HG02870 (cell line): Measurements from ENCODE around the gene CRIP2.

Source experiments
- ATAC-seq: cut with Tn5 transposase; IDR thresholded peaks from one replicate; pipeline ENCODE4 v1.9.1; 2021; ENCODE audit warnings: mild to moderate bottlenecking, moderate library complexity; ENCODE audit not compliant: unreplicated experiment

CRIP2 gene

GRCh38 chr14:105487449-105487985 lies 12.9 kb downstream of the CRIP2 start:
- ATAC-seq: no peak

- ATAC-seq: no peak
Measured at GRCh38 chr14:105487986-105488777, 13.6 kb downstream of the CRIP2 start.

DNA sequence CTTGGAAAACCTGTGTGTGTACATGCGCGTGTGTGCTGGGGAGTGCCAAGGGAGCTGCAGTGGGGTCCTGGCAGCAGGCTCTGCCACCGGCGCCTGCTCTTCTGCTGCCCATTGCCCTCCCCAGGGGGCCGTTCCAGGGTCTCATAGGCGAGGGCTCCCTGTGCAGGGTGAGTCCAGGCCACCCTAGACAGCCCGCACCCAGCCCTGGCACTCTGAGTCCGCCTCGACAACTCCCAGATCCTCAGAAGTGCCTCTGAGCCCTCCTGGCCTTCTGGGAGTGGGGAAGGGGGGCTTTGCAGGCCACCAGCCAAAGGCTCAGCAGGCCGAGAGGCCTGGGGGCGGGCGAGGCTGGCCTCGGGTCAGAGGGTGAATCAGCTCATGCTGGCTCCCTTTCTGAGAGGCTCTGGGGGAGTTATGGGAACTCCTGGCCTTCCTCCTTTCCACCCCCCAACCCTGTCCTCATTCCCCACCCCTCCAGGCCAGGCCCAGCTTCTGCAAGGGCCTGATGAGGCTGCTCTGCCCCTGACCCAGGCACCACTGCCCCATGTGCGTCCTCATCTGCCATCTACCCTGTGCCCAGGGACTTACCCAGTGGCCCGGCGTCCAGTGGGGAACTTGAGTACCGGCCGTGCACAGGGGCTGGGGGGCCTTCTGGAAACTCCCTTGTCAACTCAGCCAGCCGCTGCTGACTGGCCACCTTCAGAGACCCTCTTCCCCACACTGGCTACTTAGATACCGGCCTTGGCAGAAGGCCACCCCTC lies 14.3 kb downstream of the CRIP2 start:
- no peak for ATAC-seq

DNA sequence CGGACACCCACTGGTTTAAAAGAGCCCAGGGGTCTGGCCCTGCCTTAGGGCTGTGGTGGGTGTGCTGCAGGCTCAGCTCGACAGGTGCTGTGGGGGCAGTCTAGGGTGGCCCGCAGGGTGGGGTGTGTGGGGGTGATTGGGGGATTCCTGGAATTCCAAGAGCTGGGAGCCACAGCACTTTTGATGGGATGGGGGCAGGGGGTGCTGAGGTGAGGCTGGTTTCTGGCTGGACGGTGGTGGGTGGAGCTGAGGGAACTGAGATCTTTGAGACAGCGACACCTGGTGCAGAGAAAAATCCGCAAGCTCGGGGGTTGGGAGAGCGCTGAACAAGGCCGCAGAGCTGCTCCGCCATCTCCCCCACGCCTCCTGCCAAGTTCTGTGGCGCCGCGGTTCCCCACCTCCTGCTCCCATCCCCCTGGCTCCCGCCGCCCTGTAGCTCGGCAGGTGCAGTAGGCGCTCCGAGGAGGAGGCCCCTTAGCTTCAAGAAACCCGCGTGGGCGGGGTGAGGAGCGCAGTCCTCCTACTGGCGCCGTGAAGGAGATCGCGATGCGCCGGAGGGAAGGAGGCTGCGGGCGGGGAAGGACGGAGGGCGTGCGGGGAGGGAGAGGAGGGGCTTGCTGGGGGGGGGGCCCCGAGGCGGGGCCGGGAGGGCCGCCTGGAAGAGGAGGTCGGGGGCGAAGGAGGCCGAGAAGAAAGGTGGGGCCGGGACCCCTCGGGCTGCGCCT lies 15.1 kb downstream of the CRIP2 start:
- no peak for ATAC-seq

DNA sequence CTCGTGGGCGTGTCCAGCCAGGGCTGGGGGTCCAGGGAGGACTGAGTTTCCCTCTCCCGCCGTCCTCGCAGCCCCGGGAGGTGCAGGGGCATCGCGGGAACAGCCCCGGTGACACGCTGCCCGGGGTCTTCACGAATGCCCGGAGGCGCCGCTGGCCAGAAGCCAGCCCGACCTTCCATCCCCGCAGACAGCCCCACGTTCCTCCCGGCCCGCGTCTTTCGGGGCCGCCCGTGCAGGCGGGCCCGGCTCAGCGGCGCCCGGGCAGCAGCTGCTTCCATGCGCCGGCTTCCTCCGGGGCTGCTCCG lies 15.6 kb downstream of the CRIP2 start:
- ATAC-seq: no peak

- ATAC-seq: peak; percentile 74
Measured at GRCh38 chr14:105490572-105491365, 16.1 kb downstream of the CRIP2 start, which contains the start of gene TEDC1. Gene TEDC1, plus strand, starts transcription at chr14:105491246. Its CDS starts 130 bp downstream, at chr14:105491376.

DNA sequence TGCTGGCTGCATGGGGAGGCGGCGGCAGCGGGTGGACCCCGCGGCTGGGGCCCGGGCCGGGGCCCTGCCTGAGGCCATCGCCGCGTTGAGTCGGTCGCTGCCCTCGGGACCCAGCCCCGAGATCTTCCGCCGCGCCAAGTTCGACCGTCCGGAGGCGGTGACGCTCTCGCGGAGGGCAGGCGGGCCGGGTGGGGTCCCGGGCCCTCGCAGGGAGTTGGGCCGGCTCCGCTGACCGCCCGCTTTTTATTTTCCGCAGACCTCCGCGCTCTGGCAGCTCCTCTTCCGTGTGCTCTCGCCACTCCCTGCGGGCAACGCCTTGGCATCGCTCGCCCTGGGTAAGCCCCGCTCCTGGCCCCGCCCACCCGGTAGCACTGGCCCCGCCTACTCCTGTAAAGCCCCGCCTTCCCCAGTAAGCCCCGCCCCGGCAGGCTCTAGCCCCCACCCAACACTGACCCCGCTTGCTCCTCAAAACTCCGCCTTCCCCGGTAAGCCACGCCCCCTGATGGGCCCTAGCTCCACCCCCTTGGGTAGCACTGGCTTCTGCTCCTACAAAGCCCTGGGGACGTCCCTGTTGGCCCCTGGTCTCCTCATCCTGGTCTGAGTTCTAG lies 16.8 kb downstream of the CRIP2 start:
- ATAC-seq: no peak

GRCh38 chr14:105492031-105492970 lies 17.7 kb downstream of the CRIP2 start:
- no peak for ATAC-seq

DNA sequence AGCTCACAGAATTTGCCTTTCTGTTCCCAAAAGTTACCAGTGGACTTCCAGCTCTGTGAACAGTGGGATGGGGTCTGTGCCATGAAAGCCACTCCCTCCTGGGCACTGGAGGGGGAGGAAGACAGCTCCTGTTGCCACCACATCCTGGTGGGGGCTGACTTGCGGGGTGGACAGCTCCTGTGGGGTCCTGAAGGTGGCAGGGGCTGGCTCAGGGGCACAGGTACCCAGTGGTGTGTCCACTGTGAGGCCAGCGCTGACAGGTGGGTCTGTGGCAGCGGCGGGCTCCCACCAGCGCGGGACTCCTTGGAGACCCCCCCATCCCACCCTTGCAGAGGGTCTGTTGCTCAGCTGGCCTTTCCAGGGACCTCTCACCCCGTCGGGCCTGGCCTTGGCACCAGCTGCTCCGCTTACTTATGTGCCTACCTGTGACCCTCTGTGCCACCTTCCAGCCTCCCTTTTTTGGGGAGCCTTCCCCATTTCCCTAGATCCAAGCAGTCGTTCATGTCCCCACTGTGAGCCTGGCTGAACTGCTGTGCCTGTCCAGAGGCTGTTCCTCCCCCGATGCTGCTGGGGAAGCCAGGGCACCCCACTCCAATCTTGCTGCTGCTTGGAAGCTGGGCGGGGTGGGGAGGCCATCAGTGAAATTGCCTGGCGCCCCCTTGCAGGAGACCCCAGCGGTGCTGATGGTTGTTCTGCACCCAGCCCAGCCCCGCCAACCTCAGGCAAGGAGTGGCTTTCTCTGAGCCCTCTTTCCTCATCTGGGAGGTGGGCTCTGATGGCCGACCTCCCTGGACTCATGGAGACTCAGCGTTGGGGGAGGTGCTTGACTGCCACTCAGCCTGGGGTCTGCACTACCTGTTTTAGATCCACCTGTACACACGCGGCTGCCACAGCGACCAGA lies 18.6 kb downstream of the CRIP2 start:
- ATAC-seq: no peak

- ATAC-seq: no peak
Measured at GRCh38 chr14:105493921-105494605, 19.4 kb downstream of the CRIP2 start.

- ATAC-seq: no peak
Measured at GRCh38 chr14:105494606-105494929, 19.9 kb downstream of the CRIP2 start.

DNA sequence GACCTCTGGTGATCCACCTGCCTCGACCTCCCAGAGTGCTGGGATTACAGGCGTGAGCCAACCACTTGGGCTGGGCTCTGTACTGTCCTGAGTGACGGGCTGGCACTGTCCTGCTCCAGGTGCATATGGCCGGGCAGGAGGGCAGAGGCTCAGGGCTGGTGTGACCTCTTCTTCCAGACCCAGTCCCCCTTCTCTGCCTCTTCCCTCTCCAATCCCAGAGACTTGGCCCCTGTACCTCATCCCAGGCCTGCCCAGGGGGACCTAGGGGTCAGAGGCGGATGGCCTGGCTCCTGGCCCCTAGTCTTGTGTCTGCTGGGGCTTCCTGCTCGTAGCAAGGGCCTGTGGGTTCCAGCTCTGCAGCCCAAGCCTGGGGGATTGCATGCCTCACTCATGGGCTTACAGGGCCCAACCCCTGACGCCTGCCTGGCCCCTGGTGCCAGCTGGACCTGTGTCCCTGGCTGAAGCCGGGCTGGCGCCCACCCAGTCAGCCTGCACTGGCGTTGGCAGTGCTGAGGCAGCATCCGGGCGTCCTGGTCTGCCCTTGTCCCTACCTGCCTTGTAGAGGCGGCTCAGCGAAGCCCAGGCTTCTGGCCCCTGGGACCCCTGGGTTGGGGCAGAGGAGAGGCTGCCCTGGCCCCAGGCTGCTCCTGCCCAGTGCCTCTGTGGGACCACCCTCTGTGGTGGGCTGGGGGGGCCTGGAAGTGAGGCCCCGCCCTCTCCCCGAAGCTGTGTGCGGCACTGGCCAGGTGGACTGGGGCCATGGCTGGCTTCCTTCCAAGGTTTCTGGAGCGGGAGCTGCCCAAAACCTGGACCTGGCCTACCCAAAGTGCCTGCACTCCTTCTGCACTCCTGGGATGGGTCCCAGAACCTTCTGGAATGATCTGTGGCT lies 20.7 kb downstream of the CRIP2 start:
- ATAC-seq: no peak

DNA sequence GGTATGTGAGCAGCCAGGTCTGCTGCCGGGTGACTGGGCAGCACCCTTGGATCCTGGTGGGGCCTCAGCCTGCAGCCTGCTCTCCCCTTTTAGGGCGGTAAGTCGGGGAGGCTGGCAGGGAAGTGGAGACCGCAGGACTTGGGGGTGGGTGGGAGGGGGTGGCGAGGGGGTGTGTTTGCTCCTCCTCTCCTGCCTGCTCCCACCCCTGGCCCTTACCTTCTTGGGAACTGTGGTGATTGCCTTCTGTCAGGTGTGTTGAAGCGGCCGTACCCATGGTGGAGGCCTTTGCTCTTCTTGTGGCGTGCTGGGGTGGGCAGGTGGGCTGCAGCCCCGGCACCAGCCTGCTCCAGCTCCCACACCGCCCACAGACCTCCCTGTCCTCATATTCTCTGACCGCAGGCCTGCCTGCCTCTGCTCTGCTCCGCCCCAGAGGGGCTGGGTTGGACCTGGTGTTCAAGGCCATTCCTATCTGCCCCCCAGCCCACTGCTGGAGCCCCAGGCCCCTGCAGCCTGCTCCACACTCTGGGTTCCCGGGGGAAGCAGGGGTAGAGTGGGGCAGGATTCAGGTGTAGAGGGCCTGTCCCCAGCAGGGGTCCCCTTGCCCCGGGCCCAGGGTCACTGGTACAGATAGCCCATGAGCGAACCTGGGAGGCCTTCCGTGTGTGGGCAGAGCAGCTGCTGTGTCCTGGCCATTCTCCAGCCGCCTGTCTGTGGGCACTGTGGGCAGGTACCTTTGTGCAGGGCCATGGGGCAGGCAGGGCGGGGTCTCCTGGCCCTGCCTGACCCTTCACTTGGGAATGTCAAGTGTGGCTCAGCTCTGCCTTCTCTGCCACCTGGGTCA lies 21.6 kb downstream of the CRIP2 start:
- no peak for ATAC-seq

DNA sequence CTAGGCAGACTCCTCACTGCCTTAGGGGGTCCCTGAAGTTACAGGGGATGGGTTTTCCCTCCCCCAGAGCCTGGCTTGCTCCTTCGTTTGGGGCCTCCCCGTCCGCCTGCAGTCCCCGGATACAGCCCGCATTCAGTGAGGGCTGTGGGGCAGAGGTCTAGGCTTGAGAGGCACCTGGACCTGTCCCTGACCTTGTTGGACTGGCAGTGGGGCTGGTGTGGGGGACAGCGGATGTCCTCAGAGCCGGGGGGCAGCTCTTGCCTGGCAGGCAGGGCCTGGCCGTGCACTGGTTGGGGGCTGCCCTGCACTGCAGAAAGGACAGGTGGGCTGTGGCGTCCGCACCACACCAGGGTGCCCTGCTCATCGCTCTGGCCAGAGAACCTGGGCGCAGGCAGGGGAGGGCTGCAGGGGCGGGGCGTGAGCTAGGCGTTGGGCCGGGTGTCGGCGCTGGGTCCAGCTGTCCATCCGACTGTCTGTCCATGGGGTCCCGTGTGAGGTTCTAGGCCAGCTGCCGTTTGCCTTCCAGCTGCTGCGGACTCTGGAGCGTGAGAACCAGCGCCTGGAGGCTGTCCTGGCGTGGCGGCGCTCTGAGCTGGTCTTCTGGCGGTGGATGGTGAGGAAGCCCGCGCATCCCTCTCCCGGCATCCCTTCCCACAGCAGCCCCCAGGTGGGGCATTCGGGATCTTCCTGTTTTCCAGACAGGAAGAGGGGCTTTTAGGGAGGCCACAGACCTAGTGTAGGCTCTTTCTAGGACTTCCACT lies 22.4 kb downstream of the CRIP2 start:
- no peak for ATAC-seq
